AG09319 (cell line): Measurements from ENCODE around the gene PALLD.

Source experiments
- DNase-seq: peaks from one replicate; pipeline ENCODE4 v3.0.0-alpha.2; 2010; ENCODE audit warnings: low read depth; ENCODE audit errors: extremely low read depth
- TF ChIP-seq, protein P1 (sequence below): IDR thresholded peaks from 2 replicates; pipeline ENCODE4 v1.5.1; 2011; ENCODE audit warnings: low read depth, mild to moderate bottlenecking, inconsistent platforms, low read length, moderate library complexity

The PALLD gene

DNA sequence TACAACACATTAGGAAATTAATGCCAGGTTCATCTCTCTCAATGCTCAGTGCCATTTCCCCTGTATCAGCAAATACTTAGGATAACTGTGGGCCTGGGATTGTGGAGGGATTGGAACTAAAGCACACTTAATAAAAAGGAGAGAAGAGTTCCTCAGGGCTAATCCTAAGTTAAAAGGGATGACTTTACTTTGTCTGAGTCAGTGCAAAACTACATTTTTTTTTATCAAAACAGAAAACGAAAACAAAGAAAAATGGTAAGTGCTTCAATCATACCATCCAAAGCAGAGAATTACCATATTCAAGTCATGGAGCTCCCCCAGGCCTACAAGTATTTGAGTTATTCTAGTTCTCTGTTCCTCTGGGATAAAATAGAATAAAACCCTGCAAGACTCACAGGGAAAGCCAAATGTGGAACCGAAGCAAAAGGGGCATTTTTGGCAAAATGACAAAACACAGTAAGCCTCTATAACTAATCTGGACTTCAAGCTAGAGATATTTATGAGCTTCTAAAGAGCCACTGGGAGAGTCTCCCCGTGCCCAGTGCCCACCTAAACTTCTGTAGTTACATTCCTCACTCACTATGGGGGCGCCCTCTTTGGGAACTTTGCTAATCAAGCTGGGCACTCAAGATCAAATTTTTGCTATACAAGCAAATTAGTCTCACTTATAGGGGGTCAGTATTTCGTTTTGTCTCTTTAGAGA is 53.4 kb downstream of the PALLD start:
- no peak for DNase-seq

DNA sequence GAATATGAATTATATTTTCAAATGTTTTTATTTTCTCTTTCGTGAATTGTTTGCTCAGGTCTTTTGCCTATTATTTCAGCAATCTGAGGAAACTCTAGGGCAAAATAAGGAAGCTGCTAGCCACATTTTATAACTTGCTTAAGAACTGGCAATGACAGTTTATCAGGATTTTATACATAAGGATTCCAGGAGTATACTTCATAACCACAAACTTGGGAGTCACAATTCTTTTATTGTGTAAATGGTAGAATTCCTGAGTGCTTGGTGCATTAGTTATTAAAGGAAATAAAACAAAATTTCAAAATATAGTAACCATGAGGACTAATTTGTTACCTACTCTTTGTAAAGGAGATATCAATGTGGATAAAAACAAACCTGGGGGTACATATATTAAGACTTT is 54.4 kb downstream of the PALLD start:
- TF ChIP-seq, protein P1, sequence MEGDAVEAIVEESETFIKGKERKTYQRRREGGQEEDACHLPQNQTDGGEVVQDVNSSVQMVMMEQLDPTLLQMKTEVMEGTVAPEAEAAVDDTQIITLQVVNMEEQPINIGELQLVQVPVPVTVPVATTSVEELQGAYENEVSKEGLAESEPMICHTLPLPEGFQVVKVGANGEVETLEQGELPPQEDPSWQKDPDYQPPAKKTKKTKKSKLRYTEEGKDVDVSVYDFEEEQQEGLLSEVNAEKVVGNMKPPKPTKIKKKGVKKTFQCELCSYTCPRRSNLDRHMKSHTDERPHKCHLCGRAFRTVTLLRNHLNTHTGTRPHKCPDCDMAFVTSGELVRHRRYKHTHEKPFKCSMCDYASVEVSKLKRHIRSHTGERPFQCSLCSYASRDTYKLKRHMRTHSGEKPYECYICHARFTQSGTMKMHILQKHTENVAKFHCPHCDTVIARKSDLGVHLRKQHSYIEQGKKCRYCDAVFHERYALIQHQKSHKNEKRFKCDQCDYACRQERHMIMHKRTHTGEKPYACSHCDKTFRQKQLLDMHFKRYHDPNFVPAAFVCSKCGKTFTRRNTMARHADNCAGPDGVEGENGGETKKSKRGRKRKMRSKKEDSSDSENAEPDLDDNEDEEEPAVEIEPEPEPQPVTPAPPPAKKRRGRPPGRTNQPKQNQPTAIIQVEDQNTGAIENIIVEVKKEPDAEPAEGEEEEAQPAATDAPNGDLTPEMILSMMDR, result no peak
- DNase-seq, result no peak

More for the DNA sequence above, 53.4 kb downstream of the PALLD start:
- TF ChIP-seq, protein P1, result no peak

DNA sequence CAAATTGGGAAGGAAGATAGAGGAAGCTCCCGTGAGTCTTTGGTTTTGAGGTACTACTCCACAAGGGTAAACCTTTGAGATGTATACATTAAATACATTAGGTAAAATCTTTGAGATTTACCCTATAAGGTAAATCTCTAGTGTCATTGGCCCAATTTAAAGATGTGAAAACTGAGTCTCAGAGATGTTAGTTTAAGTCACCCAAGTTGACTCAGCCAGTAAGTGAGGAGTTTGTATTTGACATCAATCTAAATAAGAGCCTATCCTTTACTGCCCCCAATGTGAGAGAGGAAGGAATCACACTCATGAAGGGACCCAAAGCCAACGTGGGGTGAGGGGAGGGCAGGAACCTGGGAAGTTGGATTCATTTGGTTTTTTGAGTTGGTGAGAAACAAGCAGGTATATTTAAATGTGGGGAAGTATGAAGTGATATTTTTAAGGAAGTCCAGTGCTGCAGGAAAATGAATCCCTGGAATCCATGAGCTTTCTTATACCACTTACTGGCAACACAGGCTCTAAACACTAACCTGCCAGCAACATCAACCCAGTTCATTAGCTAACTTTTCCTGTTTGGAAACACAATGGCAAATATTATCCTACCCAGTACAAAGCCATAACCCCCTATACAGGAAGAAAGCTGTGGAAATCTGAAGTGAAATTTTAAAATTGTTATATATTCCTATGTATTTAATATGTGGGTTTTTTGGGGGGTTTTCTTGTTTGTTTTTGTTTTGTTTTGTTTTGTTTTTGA is 55.3 kb downstream of the PALLD start:
- no peak for DNase-seq
- TF ChIP-seq, protein P1, result no peak

DNA sequence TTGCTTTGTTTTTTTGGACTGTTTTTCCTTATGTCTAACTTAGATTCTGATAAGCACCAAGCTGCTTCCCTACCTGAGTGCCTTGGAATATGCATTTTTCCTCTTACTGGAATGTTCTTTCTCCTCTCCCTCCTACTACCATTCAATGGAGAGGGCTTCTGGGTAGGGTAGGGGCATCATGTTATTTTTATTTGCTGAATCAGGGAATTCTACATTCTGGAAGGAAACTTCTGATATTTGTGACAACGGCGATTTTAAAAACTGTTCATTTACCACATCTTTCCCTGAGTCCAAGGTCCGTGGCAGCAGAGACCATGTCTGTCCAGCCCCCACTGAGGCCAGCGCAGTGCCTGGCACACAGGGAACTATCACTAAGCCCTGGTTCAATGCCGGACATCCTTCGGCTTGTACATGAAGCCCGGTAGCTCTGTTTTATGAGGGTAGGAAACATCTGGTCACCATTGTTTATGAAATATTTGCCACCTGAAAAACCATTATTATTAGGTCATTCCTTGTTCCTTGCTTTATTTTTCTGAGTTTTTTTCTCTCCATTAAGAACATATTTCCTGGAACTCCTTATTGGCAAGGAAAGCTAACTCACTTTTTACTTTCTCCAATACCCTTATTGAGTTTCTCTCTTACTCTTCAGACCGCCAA is 57.0 kb downstream of the PALLD start:
- TF ChIP-seq, protein P1, result no peak
- no peak for DNase-seq

DNA sequence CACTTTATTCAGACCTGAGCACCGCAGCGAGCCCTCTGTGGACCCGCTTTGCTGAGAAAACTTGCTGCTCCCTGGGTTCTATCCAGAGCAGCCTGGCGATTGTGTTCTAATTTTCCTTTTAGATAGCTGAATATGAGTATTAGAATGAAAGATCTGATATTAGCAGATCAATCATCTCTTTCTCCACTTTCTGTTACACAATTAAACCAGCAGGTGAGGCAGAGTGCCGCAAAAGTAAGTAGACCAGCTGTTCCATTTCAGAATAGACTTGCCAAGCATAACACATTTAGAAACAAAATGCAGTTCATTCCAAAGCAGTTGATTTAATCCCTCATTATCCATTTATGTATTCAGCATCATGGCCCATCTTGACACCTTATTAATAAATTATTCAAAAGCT is 58.6 kb downstream of the PALLD start:
- TF ChIP-seq, protein P1, result no peak
- DNase-seq, result no peak

DNA sequence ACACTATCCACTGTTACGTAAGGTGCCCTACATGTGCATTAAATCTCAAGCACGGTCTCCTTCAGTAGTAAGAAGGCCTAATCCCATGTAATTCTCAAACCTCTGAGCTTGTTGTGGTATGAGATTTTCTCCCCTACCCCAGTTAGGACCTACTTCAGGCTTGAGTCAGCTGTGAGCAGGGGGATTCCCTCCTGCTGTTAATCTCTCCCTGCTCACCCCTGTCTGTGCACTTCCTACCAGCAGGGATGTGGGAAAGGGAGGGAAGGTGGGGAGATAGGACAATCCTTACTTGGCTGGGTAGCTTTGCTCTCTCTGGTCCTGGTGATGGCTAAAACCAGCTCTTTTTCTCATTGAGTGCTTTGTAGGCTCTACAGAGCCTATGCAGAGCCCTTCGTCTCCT is 60.8 kb downstream of the PALLD start:
- TF ChIP-seq, protein P1, result no peak
- DNase-seq, result no peak

DNA sequence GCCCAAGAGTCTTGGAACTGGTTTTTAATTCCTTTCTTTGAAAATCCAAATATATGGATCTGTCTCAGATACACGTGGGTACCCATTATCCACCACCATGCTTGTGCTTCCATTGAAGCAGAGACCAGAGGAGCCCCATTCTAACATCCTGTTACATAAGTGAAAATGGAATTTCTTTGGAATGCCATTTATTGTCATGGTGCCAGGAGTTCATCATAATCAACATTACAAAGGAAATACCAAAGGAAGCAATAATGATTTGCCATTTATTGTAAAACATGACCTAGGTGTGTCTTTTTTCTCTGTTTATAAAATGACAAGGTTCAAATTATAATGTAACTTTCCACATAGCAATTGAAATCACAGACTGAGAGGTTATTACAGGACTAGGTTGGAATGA is 61.7 kb downstream of the PALLD start:
- DNase-seq, result no peak
- TF ChIP-seq, protein P1, result no peak
